ENCODE results near the gene SCFD1.
"Not testable (repeated sequence)": the region's sequence is repeated elsewhere in the genome, so short reads cannot be mapped to it uniquely, and the experiment has no call there.

The SCFD1 gene

GRCh38 chr14:30614155-30614554 is 8.0 kb upstream of the SCFD1 start:
- DNase-seq = no peak

DNA sequence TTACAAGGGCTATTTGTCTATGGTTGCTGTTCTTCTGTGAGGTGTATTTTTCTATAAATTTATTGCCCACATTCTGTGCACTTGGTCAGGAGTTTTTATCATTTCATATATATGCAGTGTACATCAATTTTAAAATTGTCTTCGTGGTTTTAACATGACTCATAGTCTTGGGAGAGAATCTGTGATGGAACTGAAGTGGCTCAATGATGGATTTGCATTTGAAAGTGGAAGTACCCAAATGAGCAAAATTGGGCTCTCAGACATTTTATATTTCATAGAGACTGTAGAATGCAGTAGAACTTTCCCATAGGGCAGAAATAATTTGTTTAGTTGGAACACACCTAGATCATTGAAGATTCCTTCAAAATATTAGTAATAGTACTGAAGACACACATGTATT is 1.9 kb upstream of the SCFD1 start:
- no peak for DNase-seq

- peak; percentile 58 for DNase-seq
Observed at GRCh38 chr14:30621354-30621939, 672 bp upstream of the SCFD1 start.

GRCh38 chr14:30623412-30624131 is 1.5 kb downstream of the SCFD1 start:
- DNase-seq = no peak

- DNase-seq = no peak
Observed at GRCh38 chr14:30624132-30624423, 2.0 kb downstream of the SCFD1 start.

DNA sequence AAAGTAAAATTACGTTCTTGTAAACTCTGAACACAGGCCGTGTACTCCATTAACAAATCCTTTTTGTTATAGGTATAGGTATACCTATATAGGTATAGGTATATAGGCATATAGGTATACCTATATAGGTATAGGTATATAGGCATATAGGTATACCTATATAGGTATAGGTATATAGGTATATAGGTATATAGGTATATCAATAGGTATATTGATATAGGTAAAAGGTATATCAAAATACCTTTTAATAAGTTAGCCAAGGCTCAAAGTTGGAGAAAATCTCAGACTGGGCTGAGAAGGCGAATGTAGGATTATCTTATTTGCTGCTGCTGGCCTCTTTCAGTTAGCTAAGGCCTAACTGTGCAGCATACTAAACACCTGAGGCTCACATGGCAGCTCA is 3.4 kb downstream of the SCFD1 start:
- DNase-seq = no peak

GRCh38 chr14:30629432-30629831 is 7.3 kb downstream of the SCFD1 start:
- DNase-seq = not testable (repeated sequence)

- no peak for DNase-seq
Observed at GRCh38 chr14:30630248-30630647, 8.1 kb downstream of the SCFD1 start.

DNA sequence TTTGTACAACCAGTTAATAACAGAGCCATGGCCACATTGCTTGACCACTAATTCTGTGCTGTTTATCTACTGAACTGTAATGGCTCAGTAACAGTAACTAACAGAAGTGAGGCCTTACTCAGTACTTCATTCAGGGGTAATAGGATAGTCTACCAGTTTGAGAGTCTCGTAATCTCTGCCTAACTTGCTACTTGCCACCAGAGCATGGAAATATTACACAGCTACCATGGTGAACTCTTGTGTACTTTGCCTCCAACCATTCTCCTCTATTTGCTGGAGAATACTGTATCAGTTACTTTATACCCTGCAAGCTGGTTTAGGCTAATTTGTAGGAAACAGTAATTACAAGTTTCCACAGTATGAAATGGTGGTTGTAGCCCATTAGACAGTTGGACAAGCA is 10.6 kb downstream of the SCFD1 start:
- no peak for DNase-seq

- DNase-seq = no peak
Observed at GRCh38 chr14:30638926-30639325, 16.8 kb downstream of the SCFD1 start.

DNA sequence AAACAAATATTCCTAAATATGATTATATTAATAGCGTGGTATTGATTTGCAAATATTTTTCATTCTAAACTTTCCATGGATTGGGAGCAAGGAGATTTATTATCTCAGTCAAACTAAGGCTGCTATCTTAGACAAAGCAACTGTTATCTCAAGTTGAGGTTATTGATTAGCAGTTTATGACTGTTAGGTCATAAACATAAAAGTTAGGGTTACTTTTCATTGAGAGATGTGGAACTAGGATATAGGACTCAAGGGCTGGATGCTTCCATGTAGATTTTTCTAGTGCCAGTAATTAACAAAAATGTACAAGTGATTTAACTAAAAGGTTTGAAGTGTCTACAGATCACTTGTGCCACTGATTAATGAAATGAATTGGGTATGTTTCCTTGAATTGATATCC is 19.1 kb downstream of the SCFD1 start:
- DNase-seq = no peak

- DNase-seq = not testable (repeated sequence)
Observed at GRCh38 chr14:30644462-30644861, 22.3 kb downstream of the SCFD1 start.

DNA sequence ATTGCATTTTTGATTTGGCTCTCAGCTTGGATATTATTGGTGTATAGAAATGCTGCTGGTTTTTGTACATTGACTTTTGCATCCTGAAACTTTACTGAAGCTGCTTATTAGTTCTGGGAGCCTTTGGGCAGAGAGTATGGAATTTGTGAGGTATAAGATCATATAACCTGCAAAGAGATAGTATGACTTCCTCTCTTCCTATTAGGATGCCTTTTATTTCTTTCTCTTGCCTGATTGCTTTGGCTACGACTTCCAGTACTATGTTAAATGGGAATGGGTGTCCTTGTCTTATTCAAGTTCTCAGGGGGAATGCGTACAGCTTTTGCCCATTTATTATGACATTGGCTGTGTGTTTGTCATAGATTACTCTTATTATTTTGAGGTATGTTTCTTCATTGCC is 23.5 kb downstream of the SCFD1 start:
- DNase-seq = no peak

DNA sequence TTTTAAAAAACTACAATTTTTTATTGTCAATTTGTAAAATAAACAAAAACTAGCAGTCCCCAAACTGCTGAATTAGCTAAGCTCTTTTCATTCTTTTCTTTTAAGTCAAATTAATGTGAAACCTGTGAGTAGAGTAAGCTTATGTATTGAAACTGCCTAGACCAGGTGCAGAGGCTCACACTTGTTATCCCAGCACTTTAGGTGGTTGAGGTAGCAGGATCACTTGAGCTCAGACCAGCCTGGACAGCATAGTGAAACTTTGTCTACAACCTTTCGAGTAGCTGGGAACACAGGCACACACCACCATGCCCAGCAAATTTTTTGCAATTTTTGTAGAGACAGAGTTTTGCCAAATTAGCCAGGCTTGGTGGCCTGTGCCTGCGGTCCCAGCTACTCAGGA is 26.4 kb downstream of the SCFD1 start:
- DNase-seq = no peak

- no peak for DNase-seq
Observed at GRCh38 chr14:30651937-30652336, 29.8 kb downstream of the SCFD1 start.

GRCh38 chr14:30655124-30655523 is 33.0 kb downstream of the SCFD1 start:
- DNase-seq = no peak

GRCh38 chr14:30655658-30656057 is 33.5 kb downstream of the SCFD1 start:
- no peak for DNase-seq

DNA sequence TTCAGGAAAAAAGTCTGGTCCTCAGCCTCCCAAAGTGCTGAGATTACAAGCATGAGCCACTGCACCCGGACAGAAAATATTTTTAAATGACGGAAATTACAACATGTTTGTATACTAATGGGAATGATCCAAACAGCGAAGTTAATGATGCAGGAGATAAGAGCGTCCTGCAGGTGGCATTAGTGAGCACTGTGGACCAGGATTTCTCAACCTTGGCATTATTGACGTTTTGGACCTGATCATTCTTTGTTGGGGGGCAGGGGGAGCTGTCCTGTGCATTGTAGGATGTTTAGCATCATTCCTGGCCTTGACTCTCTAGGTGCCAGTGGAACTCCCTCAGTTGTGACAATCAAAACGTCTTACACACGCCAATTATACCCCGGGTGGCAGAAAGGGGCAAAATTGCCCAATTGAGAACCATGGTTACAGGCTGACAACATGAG is 34.1 kb downstream of the SCFD1 start:
- DNase-seq = peak; percentile 58

- no peak for DNase-seq
Observed at GRCh38 chr14:30657050-30657449, 34.9 kb downstream of the SCFD1 start.

DNA sequence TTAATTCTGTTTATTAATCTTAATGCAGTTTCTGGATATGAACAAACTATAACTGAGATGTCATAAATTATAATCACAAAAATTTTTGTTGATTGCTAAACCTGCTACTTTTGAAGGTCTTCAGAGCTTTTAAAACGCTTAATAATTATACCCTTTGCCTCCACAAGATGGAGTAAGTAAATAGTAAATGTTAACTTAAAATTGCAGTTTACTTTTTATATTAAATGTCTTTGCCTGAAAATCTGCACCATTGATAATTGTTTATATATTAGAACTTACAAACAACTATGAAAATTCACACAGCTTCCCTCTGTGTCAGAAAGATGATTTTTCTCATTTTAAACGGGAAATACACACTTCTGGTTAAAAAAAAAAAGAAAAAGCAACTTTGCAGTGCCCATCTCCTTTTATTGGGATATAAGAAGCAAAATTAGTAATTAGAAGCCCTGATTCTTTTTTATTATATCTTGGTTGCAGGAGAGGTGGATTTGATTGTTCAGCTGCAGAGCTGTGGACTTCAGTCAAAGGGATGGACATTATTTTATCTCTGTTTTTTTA is 35.6 kb downstream of the SCFD1 start:
- DNase-seq = no peak

- no peak for DNase-seq
Observed at GRCh38 chr14:30658645-30659044, 36.5 kb downstream of the SCFD1 start.

DNA sequence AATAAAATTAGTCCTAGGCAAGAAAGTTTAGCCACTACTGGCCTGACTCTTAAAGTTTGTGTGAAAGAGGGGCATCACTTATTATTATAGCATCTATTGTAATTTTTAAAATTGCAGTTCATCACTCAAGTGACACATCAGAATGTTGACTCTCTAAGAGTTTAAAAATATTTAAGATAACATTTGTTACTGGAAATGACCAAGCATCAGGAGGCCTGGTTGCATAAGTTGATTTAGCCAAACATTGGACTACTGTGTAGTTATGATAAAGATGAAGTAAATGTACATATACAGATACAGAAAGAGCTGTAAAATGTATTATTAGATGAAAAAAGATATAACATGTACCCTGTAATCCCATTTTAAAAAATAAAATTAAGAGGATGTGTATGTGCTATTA is 47.5 kb downstream of the SCFD1 start:
- DNase-seq = no peak

DNA sequence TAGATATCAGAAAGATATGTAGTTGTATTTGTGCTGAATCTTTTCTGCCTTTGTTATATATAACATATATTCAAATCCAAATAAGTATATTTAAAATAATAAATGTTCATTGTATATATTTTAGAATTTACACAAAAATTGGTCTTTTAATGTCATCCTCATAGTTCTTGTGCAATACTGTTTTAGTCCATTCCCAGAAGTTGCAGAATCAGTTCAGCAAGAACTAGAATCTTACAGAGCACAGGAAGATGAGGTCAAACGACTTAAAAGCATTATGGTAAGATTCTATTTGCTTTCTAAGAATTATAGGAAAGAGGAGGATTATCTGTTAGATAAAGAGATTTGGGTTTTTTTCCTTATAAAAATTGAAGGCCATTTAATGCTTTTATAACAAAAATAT is 51.0 kb downstream of the SCFD1 start:
- DNase-seq = no peak

GRCh38 chr14:30678926-30679431 is 56.9 kb downstream of the SCFD1 start:
- no peak for DNase-seq

- DNase-seq = no peak
Observed at GRCh38 chr14:30680036-30680435, 57.9 kb downstream of the SCFD1 start.
